Measurements from ENCODE around the gene IER5. TPM values are rescaled to one million over a fixed set of nuclear protein-coding genes. Genes with fewer than 3 reads are reported as not detected.

IER5 gene
- total and polyA plus RNA-seq, 2 of the 13 experiments (the other 11 are each of a cell fraction or from before 2014, with no cell fraction given), result 2.5 to 3.5 TPM

- TF ChIP-seq AKAP8 (CRISPR knock-in tag; IDR thresholded peaks at IDR 0.05), result 0 out of 2 replicates have a peak, but pooled peaks have one; percentile 62
- peak; percentile 98 for TF ChIP-seq DR1 (CRISPR knock-in tag; IDR thresholded peaks at IDR 0.05)
- TF ChIP-seq RXRA (CRISPR knock-in tag; IDR thresholded peaks at IDR 0.05), result peak; percentile 64; the same call in 1 of the 2 replicates
- peak; percentile 53; the same call in 1 of the 2 replicates for TF ChIP-seq ZNF788 (CRISPR knock-in tag; IDR thresholded peaks at IDR 0.05; ENCODE audit: borderline replicate concordance)
- peak; percentile 96 for TF ChIP-seq ZFP36L1 (CRISPR knock-in tag; IDR thresholded peaks at IDR 0.05)
- 0 out of 2 replicates have a peak, but pooled peaks have one; percentile 34 for TF ChIP-seq ZBTB25 (CRISPR knock-in tag; IDR thresholded peaks at IDR 0.05)
- TF ChIP-seq ZNF18 (CRISPR knock-in tag; IDR thresholded peaks at IDR 0.05; ENCODE audit: insufficient replicate concordance), result no peak
- TF ChIP-seq FOXP1 (IDR thresholded peaks at IDR 0.05), result no peak
- TF ChIP-seq FOXP1 (CRISPR knock-in tag; IDR thresholded peaks at IDR 0.05), result no peak
- peak; percentile 28; the same call in 1 of the 2 replicates for TF ChIP-seq HNF4A (CRISPR knock-in tag; IDR thresholded peaks at IDR 0.05)
- 0 out of 2 replicates have a peak, but pooled peaks have one; percentile 60 for TF ChIP-seq ZFYVE20 (CRISPR knock-in tag; IDR thresholded peaks at IDR 0.05; ENCODE audit: borderline replicate concordance, low read depth)
- peak; percentile 68; the same call in 1 of the 2 replicates for TF ChIP-seq HES4 (CRISPR knock-in tag; IDR thresholded peaks at IDR 0.05; ENCODE audit: borderline replicate concordance)
- 0 out of 2 replicates have a peak, but pooled peaks have one; percentile 22 for TF ChIP-seq JUND (CRISPR knock-in tag; IDR thresholded peaks at IDR 0.05)
- peak; percentile 63; the same call in 1 of the 2 replicates for TF ChIP-seq PITX1 (CRISPR knock-in tag; IDR thresholded peaks at IDR 0.05)
- TF ChIP-seq ATF3 (CRISPR knock-in tag; IDR thresholded peaks at IDR 0.05), result 0 out of 2 replicates have a peak, but pooled peaks have one; percentile 41
- TF ChIP-seq RFX5 (IDR thresholded peaks at IDR 0.05; ENCODE audit: low read depth, low read length), result 0 out of 2 replicates have a peak, but pooled peaks have one; percentile 41
- TF ChIP-seq TSC22D2 (CRISPR knock-in tag; IDR thresholded peaks at IDR 0.05; ENCODE audit: borderline replicate concordance), result peak; percentile 87; the same call in 1 of the 2 replicates
- TF ChIP-seq ZNF44 (CRISPR knock-in tag; IDR thresholded peaks at IDR 0.05), result peak; percentile 78
- TF ChIP-seq SPEN (CRISPR knock-in tag; IDR thresholded peaks at IDR 0.05; ENCODE audit: low read depth), result peak; percentile 60; the same call in 1 of the 2 replicates
- TF ChIP-seq ARHGAP35 (CRISPR knock-in tag; IDR thresholded peaks at IDR 0.05; ENCODE audit: borderline replicate concordance), result 0 out of 2 replicates have a peak, but pooled peaks have one; percentile 39
- TF ChIP-seq HMG20A (CRISPR knock-in tag; IDR thresholded peaks at IDR 0.05; ENCODE audit: borderline replicate concordance), result no peak
- TF ChIP-seq ZNF317 (CRISPR knock-in tag; IDR thresholded peaks at IDR 0.05), result peak; percentile 70
Observed at GRCh38 chr1:181088079-181089016, at the start of gene IER5 (continued).
